HG03159 (cell line): Measurements from ENCODE around the gene PLN.

Source experiments
- ATAC-seq: cut with Tn5 transposase; IDR thresholded peaks from one replicate; pipeline ENCODE4 v1.9.1; 2021; ENCODE audit warnings: mild to moderate bottlenecking, moderate library complexity; ENCODE audit not compliant: unreplicated experiment

The PLN gene

DNA sequence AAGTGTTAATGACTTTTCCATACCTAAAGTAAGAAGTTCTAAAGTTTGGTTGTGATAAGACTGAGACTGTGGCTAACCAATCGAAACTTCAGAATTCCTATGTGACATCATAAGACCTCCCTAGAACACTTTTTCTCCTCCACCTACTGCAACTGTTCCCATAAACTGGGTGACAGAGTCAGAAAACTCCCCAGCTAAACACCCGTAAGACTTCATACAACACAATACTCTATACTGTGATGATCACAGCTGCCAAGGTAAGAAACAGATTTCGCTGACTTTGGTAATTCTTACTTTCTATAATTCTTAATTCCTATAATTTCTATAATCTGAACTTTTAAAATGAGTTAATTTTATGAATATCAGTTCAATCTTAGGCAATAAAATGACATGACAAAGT is at the start of gene PLN:
Gene PLN (plus strand): TSS at position 161 of the 400 bp plus-strand sequence. CDS start 10,626 bp downstream, outside the sequence.
- no peak for ATAC-seq

DNA sequence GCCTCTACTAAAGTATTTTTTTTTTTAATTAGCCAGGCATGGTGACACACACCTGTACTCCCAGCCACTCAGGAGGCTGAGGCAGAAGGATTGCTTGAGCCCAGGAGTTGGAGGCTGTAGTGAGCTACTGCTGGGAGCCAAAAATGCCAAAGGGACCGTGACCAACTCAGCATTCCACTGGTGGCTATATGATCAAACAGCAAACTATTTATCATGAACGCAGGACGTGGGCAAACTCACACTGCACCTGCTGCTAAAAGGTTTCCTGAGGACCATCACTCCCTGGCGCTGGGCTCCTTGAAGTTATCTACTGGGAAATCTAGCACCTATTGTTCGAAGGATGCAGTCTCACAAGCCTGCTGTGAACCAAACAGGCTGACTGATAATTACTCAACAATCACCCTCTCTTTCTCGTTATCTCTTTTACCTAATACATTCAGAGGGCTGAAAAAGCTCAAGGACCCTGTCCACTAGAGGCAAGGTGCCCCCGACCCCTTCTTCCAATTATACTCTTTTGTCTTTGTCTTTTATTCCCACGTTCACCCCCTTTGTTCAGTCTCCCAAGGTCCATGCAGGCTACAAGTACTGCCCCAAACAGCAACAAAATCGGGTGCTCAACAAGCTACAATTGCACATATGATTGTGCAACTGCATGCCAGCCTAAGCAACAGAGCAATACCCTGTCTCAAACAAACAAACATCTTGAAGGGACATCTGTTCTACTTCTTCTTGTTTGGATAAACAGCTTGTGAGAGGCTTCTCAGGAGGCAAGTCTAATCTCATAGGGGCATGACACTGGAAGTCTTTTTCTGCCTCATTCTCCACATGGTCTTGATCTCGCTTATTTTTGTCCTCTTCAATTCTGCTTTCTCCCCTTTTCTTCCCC is 47.7 kb upstream of the PLN start:
- no peak for ATAC-seq

DNA sequence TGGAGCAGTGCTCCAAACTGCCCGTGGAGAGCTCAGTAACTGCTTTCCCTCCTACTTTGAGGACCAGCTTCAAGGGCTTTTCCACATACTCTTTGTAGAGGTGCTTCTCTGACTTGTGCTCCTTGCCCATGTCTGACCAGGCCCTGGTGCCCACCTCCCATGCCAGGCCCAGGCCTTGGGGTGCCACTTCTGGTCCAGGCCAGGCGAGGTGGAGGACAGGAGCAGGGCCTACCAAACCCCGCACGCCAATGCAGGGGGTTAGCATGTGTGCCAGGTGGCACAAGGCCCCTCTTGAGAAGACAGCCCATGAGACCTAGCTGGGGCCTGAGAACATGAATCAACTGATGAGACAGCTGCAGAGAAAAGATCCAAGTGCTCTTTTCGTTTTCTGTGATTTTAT is 47.0 kb upstream of the PLN start:
- ATAC-seq, result no peak

DNA sequence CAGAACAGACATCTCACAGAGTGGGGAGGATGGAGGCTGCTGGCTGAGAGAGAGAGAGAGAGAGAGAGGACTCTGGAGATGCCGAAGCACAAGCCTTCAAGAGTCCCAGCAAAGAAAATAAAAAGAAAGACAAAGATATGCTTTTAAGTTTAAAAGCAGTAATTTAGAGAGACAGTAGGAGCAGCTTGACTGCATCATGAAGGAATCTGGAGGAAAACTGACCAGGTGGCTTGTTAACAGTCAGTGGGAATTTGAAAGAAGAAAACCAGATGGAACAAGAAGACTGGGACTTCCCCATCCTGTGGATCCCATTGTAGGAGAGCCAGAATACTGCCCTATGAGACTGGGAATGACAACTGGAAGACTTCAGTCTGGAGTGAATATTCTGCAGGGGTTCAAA is 46.3 kb upstream of the PLN start:
- no peak for ATAC-seq

DNA sequence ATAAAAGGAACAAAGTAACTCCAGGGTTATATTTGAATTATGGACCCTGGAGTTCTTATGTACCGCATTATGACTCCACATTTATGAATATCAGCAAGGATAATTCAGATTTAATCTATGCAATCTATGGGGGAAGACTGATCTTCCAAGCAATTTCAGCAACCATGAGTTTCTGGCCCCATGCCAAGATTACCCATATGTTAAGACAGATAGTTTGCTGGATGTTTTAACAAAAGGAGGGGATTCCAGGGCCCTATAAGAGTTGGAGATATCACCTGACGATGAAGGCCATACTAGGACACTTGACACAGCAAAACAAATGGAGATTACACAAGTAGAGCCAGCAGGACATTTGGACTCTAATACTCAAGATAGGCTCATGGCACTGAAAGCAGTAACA is 45.9 kb upstream of the PLN start:
- no peak for ATAC-seq

DNA sequence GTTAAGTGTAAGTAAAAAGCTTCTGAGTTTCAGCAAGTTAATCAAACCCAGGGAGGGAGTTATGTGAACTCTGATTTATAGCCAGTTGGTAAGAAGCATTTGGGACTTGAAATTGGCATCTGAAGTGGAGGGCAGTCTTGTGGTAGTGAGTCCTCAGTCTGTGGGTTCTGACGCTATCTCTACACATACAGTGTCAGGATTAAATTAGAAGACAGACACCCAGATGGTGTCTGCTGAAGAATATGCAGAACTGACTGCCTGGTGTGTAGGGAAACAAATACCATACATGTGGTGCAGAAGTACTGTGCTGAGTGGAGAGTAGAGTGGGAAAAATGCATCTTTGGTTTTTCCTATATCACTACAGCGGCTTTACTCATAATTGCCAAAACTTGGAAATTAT is 43.5 kb upstream of the PLN start:
- ATAC-seq, result no peak

DNA sequence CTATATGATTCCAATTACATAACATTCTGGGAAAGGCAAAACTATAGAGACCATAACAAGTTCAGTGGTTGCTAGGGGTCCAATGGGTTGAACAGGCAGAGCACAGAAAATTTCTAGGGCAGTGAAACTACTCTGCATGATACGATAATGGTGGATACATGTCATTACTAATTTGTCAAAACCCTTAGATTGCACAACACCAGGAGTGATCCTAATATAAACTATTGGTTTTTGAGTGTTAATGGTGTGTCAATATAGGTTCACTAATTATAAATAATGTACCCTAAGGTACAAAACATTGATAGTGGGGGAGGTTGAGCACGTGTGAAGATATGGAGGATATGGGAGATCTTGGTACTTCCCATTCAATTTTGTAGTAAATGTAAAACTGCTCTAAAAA is 42.4 kb upstream of the PLN start:
- ATAC-seq, result no peak

DNA sequence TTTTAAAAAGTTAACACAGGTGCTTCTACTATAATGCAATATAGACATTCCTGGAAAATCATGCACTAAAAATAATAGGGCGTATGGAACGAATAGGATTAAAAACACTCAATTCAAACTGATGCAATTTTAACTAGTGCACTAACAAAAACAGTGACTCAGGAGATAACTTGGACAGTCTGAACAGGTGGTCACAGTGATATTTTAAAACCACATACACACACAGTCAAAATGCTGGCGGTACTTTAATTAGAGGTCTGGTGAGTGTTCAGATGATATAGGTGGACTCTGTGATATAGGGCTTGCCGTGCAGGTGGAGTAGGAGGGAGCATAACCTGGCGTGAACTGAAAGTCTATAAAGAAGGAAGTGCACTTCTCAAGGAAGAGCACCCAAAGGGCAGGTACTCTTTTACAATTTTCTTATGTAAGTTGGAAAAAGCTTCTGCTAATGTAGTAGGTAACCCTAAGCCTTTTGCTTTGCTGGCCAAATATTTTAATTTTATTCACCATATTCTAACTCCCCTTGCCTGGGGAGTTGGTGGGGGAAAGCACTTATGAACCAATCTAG is 41.9 kb upstream of the PLN start:
- no peak for ATAC-seq

DNA sequence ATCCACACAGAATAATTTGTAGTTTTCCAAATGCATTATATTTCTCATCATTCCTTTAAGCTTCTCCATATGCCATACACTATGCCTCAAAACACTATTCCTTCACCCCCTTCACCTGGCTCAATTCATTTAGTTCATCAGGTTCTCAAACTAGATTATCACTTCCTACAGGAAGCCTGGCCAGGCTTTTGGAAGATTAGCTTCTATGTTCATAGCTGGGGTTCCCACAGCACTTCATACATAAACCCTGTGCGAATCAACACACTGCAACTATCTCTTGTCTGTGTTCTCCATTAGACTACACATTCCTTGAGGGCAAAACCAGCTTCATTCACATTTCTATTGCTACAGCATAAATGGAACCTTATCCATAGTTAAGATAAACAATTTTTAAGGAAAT is 40.5 kb upstream of the PLN start:
- no peak for ATAC-seq

DNA sequence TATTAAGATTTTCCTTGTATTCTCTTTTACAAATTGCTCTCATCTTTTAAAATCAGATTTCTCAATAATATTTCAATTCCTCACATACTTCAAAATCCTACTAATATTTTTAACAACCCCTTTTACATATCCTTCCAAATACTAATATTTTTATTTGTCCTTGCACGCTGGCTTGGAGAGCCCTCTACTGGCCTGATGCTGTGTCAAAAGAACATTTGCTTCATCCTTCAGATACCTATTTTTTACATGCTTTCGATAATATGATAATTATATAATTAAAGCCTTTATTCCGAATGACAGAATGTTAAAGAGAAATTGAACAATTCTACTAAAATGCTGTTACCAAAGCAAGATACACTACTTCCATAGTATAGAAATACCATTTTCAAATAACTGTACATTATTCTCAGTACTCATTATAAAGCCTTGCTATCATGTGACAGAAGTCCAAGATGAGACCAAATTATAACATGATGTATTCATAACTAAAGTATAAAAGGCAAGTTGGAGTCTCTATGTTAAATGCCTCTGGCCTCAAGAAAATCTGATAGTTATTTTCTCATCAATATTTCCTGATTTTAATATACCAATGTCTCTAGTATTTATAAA is 39.0 kb upstream of the PLN start:
- ATAC-seq, result no peak

DNA sequence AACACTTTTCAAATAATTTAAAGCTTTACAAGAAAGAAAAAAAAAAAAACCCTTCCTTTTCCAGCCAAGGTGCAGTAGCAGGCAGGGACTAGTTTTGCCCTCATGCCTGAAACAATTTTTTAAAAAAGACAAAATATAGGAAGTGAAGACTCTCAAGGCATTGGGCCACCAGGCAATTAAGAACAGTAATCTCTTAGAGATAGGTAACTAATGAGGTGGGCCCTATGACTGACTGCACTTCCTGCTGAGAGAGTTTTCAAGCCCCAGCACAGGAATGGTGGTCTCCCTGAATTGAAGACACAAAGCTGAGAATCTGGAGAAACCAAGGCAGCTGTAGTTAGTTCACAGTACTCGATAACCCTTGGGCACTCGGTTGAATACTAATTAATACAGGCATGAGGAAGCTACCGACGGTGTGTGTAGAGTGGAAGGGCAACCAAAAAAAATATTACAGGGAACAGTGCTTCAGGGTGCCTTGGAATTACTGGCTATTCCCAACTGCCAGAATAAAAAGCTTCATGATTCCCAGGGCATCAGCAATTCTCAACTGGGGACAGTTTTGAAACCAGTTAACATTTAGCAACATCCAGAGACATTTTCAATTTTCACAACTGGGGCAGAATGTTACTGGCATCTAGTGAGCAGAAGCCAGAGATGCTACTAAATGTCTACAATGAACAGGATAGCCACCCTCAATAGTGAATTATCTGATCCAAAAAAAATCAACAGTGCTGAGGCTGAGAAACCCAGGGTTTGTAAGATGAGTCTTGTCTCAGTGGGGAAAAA is 36.0 kb upstream of the PLN start:
- ATAC-seq, result no peak

DNA sequence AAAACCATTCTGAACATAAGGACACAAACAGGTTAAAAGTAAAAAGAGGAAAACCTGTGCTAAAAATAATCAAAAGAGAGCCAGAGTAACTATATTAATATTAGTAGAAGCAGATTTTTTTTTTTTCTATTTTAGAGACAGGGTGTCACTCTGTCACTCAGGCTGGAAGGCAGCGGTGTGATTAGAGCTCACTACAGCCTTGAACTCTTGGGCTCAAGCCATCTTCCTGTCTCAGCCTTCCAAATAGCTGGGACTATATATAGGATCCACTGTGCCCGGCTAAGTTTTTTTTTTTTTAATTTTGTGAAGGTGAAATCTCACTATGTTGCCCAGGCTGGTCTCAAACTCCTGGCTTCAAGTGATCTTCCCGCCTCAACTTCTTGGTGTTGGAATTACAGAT is 33.4 kb upstream of the PLN start:
- ATAC-seq, result no peak

DNA sequence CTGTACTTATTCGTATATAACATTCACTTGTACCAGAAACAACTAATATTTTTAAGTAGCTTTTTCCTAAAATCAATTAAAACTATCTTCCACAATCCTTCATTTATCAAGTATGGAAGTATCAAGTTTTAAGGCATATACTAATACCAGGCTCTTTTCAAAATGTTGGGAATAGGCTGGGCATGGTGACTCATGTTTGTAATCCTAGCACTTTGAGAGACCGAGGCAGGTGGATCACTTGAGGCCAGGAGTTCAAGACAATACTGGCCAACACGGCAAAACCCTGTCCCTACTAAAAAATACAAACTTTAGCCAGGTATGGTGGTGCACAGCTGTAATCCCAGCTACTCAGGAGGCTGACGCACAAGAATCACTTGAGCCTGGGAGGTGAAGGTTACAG is 25.7 kb upstream of the PLN start:
- no peak for ATAC-seq

DNA sequence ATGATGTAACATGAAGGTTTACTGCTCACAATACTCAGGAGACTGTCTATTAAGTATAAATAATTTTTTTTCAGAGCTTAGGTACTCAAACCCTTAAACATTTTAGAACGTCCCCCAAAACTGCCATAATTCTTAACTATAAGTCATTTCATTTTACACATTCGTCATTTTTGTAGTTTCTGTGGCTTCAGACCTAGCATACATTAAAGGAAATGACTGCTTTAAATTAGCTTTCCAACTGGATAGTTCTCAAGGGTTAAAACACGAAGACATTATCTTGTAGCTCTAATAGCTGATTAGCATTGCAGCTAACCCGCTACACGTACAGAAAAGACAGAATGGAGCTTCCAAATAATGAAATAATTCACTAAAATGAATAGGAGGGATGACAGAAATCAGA is 24.9 kb upstream of the PLN start:
- peak; percentile 58 for ATAC-seq

DNA sequence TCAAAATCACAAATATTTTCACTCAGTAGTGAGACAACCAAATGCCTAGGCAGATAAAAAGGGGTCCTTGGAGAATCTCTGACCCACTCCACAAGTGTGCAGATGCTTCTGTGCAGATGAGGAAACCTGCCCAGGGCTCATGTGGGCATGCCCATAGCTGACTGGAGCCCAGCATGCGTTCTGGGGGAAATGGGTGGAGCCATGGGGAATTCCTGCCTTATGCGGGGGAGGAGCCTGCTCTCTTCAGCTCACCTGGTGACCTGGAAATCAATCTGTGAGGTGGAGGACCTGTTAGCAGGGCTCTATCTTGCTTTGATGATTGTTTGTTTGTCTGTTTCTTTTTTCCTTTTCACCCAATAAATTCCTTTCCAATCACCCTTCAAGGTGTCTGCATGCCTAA is 23.4 kb upstream of the PLN start:
- ATAC-seq, result no peak

DNA sequence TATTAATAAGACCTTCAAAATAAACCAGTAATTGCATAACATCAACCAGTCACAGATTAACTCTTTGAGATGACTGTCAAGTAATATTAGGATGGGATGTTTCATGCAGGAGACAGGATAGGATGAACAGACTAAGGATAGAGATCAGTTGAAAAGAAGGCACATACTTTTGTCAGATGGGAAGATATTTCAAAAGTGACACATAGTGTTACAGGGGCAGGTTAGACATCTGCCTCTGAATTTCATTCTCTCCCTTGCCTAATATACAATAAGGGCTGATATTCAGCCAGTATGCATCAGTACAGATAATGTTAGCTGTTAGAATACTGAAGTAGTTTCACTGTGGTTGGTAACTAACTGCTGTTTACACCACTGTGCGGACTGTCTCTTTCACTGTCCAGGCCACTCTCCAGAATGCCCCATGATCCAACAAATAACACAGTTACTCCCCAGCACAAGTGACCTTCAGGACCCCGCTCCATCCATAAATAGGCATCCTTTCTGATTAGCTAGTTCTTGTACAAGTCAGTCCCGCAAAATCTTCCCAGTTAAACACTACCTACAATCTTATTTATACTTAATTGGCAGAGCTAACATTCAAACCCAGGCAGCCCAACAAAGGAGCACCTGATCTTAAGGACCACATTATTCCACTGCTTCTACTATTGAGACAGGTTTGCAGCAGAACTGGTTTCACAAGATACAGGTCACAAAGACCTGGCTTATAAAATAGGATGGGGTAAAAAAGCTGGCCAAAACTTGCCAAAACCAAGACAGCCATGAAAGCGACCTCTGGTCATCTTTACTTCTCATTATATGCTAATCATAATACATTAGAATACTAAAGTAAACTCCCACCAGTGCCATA is 21.9 kb upstream of the PLN start:
- no peak for ATAC-seq

DNA sequence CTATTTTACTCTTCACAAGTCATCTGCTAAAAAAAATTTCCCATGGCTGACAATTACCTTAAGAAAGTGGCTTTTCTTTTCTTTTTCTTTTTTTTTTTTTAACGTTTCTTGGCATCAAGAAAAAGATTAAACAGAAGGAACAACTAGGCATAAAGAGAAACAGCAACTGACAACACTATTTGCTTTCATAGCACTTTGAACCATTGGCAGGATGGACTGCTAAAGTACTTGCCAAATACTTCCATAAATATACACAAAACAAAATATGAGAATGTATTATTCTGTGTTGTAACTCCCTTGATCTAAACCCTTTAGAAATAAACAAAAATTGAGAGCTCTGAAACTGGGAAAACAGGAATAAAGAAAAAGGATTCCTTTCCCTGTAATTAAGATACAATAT is 20.0 kb upstream of the PLN start:
- ATAC-seq, result no peak

DNA sequence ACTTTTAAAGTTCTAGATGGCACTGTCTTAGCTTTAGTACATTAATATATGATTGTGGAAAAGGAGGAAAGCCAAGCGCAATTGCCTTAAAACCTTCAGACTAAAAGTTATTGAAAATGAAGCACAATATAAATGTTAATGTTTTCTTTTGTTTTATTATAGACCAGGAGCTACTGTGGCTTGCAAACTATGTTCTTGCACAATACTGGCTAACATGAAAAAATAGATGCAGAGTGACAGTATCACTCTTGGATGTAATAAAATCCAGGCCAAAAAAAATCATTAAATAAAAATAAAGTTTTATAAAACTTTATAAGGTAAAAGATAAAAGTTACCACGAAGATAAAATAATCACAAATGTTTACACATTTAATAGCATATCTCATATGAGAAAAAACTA is 18.3 kb upstream of the PLN start:
- no peak for ATAC-seq

DNA sequence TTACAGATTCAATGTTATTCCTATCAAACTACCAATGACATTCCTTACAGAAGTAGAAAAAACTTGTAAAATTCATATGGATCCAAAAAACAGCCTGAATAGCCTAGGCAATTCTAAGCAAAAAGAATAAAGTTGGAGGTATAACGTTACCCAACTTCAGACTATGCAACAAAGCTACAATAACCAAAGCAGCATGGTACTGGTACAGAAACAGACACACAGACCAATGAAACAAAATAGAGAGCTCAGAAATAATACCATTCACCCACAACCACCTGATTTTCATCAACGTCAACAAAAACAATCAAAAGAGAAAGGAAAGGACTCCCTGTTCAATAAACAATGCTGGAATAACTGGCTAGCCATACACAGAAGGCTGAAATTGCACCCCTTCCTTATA is 17.2 kb upstream of the PLN start:
- ATAC-seq, result no peak

DNA sequence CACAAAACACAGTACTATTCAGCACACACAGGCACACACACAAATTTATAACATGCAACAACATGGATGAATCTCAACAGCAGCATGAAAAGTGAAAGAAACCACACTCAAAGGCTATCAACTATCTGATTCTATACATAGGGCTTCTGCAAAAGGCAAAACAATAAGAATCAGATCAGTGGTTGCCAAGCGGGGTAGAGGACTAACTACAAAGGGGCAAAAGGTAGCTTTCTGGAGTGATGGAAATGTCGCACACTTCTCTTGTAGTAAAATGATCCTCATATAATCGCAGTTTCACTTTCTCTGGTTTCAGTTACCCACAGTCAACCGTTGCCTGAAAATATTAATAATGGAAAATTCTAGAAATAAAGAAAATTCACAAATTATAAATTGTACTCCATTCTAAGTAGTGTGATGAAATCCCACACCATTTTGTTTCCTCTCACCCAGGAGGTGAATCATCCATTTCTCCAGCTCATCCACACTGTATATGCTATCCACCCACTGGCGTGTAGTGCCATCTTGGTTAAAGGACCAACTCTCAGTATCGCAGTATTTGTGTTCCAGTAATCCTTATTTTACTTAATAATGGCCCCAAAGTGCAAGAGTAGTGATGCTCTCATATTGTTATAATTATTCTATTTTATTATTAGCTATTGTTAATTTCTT is 12.8 kb upstream of the PLN start:
- ATAC-seq, result no peak
